Retina (tissue), 1 donor: ENCODE measurements around the gene ABHD6.
"Not testable (repeated sequence)": the region's sequence is repeated elsewhere in the genome, so short reads cannot be mapped to it uniquely, and the experiment has no call there.

Source experiments
- DNase-seq: peaks from one replicate; pipeline ENCODE4 v3.0.0-alpha.2; 2016

The ABHD6 gene

DNA sequence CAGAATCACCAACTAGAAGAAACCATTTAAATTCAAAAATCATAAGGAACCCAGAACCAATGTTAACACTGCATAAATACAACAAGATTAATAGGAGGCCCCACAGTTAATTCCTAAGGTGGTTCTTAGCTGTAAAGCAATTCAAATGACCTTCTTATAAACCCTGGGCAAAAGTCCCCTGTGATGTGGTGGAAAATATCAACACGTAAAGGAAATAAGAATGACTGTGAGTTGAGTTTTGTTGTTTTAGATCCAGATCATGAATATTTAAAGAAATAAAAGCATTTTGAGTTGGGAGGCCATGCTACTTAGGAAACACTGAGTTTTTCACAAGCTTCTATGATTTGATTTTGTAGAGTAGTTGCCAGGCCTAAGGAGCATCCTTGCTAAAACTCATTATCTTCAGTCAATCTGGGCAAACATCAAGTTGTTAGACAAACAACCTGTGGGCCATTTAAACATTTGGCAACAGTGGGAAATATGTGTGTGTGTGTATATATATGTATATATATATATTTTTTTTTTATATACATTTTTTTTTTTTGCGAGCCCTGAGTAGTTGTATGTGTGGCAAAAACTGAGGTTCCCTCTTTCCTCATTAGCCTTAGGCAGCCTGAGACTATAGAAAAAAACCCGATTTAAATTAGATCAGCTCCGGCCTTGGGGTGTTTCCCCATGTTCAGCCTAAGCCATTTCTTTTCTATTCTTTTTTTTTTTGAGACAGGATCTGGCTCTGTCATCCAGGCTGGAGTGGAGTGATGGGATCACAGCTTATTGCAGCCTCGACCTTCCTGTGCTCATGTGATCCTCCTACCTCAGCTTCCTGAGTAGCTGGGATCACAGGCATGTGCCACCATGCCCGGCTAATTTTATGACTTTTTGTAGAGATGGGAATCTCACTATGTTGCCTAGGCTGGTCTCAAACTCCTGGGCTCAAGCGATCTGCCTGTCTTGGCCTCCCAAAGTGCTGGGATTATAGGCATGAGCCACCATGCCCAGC is 87.1 kb downstream of the ABHD6 start:
- no peak for DNase-seq

DNA sequence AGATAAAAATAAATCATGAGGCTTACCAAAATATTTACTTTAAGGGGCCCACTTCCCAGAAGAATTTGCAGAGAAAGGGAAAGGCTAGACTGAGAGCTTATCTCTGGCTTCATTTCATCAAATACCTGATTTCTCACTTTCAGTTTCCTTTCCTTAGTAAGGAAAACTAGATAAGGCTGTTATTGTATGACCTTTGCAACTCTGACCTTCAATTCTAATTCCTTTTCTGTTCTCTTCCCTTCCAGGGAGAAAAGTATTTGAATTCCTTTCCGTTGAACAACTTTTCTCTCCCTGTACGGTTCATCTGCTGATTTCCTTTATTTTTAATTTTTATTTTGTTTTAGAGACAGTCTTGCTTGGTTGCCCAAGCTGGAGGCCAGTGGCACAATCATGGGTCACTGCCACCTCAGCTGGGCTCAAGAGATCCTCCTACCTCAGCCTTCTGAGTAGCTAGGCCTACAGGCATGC is 88.0 kb downstream of the ABHD6 start:
- no peak for DNase-seq

DNA sequence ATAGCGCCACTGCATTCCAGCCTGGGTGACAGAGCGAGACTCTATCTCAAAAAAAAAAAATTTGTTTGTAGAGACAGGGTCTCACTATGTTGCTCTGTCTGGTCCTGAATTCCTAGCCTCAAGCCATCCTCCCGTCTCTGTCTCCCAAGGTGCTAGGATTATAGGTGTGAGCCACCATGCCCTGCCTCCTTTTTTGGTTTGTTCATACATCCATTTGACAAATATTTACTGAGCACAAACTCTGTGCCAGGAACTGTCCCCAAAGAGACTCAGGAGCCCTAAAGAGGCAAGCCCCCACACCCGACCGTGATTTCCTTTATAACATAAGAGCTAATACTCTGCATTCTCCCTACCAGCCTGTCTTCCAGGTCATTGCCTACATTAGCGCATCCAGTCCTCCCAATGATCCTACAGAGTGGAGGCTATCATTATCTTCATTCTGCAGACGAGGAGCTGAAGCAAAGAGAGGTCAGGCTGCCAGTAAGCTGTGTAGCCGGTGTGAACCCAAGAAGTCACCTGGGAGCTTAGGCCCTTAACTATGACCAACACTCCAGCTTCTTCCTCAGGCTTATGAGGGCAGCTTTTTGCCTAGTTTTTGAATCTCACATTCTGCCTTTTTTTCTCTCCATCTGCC is 88.8 kb downstream of the ABHD6 start:
- peak; percentile 23 for DNase-seq

DNA sequence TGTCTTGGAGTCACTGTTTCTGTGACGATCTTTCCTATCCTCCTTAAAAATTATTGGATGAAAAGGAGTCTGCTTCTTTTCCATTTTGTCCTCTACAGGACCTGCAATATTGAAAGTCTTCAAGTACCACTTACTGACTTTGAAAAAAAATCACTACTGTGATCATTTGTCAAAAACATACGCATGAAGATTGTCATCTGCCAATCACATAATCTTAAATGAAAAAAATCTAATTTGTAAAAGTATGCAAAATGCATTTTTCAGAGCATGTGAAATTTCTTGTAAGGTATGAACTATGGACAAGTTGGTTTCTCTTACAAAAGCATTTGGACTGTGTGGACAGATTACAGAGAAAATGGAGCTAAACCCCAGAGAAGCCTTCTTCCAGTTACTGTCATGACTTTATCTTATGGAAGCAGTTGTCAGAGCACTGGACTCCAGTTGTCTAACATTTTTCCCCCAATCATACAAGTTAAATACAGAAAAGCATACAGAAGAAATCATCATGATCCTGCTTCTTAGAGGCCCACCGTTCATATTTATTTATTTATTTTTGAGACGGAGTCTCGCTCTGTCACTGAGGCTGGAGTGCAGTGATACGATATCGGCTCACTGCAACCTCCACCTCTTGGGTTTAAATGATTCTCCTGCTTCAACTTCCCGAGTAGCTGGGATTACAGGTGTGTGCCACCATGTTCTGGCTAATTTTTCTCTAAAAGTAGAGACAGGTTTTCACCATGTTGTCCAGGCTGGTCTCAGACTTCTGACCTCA is 91.7 kb downstream of the ABHD6 start:
- no peak for DNase-seq

DNA sequence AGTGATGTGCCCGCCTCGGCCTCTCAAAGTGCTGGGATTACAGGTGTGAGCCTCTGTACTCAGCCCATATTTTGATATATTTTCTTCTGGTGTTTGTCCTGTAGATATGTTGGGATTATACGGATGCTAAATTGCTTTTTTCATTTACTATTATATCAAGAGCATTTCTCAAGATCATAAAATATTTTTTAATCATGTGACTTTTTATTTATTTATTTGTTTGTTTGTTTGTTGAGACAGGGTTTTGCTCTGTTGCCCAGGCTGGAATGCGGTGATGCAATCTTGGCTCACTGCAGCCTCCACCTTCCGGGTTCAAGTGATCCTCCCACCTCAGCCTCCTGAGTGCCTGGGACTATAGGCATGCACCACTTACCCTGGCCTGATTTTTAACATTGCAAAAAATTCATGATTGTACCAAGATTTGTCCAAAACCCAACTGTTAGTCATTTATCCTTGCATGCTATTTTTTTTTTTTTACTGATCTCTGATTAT is 92.4 kb downstream of the ABHD6 start:
- no peak for DNase-seq

DNA sequence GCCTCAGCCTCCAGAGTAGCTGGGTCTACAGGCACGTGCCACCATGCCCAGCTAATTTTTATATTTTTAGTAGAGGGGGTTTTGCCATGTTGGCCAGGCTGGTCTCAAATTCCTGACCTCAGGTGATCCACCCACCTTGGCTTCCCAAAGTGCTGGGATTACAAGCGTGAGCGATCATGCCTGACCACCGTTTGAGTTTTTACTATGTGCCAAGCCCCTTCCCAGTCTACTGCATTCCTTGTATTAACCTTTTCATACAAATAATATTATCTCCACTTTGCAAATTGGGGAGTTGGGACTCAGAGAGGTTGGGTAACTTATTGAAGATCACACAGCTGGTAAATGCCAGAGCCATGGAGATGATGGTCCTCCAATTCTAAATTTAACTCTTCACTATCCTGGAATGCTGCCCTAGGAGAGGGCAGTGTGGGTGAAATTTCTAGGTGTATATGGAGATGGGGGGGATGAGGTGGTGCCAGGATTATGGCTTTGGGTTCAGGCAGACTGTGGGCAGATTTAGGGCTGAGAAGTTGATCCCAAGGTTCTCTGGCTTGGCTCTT is 94.1 kb downstream of the ABHD6 start:
- no peak for DNase-seq

DNA sequence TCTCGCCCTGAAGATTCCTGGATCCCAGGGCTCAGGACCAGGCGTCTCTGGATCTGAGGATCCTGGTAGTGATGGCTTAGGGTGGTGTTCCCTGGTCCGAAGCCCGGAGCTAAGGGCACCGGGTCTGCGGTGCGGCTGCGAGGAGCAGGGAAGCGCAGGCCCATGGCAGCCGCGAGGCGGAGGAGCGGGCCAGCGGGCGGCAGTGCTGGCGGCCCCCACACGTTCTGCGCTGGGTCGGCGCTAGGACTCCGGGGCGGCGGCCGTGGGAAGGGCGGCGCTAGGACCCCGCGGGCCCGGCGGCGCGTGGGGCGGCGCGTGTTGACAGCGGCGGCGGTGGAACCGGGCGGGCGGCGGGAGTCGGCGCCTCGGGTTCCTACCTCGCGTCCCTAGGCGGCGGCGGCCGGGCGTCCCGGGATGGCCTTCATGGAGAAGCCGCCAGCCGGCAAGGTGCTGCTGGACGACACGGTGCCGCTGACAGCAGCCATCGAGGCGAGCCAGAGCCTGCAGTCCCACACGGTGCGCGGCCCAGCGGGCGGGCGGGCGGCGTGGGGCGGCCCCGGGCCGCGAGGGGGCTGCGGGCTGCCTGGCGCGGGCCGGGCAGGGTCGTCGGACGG is 95.1 kb downstream of the ABHD6 start, which contains the start of gene PXK:
Gene PXK, plus strand, starts transcription at position 318 of the 614 bp plus-strand sequence. Its CDS starts 97 bp downstream, at position 415.
- peak; percentile 92 for DNase-seq

DNA sequence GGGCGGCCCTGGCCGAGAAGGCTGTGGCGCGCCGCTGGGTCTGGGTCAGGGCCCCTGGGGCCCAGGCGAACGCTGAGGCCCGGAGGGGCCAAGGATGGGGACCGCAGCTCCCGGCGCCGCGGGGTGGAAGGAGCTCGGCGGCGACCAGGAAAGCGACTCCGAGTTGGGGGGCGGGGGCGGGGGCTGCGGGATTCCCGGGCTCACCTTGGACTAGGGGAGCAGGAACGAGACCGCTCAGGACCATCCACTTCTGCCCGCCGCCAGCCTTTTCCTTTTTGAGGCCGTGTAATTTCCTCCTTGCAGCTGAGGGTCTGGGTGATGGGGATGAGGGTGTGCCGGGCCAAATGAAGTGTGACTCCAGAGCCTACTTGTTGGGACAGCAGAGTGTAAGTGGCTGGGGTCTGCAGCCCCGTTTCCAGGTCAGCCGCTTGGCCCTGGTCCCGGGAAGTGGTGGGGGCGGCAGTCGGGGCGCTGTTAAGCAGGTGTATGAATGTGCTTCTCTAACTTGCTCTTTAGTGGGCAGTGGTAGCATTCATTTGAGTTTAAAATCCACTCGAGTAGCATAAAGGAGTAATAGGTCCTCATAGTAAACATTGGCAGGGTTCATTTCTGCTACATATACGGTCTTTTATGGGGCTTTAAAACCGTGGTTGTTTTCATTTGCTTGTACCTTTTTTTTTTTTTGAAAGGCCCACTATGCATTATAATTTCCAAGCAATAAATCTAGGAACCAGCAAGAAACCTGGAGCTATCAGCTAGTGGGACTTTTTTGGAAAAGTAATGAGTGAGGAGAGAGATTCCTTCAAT is 95.8 kb downstream of the ABHD6 start:
- peak; percentile 59 for DNase-seq

DNA sequence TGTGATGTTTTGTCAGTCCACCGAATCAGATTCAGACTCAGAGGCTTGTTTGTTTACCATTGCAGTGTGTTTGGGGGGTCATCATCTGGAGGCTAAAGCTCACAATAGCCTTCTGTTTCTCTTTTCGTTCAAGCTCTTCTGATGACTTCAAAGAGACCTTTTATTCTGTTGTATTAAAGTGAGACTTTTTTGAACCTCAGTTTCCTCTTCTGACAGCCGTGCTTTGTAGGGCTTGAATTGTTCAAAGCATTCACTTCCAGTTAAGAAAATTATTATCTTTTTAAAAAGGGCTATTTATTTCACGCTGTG is 96.4 kb downstream of the ABHD6 start:
- DNase-seq: no peak

DNA sequence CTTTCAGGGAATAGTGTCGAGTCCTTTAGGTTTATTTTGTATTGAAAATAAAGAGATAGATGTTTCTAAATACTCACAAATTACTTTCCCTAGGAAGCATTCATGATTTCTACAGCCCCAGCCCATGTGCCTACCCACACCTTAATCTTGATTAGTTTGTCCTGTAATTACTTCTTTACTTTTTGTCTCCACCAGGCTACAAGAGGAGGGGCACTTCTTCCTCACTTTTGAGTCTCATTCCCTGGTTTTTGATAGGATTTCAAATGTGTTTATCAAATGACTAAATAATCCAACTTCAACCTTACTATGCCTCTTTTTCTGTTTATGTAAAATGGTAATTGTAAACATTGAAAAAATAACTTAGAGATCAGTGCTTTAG is 96.9 kb downstream of the ABHD6 start:
- DNase-seq: no peak

DNA sequence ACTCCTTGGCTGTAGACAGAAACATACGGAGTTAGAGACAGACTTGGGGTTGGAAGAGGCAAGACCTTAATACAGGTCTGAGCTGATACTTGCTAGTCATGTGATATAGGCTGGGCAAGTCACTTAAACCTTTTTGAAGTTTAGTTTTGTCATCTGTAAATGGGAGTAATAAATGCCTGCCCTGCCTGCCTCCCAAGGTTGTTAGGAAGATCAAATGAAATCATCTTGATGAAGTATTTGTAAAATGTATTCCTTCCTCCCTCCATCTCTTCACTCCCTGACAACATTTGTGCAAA is 98.0 kb downstream of the ABHD6 start:
- DNase-seq: no peak

DNA sequence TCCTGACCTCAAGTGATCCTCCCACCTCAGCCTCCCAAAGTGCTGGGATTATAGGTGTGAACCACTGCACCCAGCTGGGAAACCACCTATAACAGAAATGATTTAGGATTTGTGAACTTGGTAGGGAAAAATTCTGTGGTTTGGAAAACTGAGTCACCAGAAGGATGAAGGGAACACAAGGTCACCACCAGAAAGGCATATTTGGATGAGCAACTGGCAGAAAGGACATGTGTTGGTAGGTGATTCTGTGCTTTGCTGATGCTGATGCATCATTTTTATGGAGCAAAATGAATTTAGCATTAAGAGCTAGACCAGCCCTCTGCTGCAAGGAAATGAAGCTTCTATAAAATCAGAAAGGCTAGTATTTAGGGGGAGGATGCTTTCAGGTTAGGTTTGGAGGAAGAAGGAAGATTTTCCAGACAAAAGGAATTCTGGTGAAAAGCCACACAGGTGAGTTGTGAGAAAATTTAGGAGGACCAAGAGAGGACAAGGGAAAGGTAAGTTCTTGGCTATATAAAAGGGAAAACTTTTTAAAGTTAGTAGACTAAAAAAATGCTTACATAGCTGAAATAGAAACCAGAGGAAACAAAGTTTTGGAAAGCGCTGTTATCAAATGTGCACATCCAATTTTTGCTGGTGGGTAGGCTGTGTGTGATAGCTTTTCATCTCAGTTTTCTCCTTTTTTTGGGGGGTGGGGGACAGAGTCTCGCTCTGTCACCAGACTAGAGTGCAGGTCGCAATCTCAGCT is 98.7 kb downstream of the ABHD6 start:
- DNase-seq: no peak

DNA sequence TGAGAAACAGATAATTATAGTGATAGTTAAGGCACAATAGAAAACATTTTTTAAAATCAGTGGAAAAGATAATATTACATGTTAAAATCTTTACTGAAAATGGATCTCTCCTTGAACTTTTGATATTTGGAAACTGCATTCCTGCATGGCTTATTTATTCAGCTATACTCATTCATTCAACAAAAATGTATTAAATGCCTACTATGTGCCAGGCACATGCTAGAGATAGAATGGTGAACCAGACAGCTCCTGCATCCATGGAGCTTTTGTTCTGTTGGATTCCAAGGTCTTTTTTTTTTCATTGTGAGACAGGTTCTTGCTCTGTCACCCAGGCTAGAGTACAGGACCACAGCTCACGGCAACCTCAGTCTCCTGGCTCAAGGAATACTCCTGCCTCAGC is 99.6 kb downstream of the ABHD6 start:
- no peak for DNase-seq

DNA sequence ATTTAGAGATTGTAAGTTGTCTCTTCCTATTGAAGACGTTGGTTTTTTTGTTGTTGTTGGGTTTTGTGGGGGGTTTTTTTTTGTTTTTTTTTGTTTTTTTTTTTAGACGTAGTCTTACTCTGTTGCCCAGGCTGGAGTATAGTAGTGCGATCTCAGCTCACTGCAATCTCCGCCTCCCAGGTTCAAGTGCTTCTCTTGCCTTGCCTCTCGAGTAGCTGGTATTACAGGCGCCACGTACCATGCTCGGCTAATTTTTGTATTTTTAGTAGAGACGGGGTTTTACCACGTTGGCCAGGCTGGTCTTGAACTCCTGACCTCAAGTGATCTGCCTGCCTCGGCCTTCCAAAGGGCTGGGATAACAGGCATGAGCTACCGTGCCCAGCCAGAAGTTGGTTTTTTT is 101.6 kb downstream of the ABHD6 start:
- not testable (repeated sequence) for DNase-seq

DNA sequence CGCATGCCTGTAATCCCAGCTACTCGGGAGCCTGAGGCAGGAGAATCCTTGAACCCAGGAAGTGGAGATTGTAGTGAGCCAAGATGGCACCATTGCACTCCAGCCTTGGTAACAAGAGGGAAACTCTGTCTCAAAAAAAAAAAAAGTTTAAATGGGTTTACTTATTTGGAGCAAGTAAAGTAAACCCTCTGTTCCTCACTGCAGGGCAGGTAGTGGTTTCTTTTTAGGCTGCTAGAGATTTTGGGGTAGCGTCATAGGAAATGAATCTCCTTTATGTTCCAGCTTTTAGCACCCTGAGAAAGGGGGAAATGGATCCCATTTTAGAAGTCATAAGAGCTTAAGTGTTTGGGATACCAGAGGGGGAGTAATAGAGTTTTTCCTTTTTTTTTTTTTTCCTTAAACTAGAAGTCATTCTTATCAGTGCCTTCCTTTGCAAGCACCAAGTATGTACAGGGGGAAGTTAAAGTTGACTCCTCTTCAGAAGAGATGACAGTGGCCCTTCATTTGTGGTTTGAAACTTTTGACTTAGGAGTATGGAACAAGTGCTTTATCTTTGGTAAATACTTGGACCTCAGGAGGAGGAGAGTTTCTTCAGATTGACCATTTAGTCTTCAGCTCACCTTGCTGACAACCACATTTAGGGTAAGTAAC is 103.1 kb downstream of the ABHD6 start:
- DNase-seq: no peak

DNA sequence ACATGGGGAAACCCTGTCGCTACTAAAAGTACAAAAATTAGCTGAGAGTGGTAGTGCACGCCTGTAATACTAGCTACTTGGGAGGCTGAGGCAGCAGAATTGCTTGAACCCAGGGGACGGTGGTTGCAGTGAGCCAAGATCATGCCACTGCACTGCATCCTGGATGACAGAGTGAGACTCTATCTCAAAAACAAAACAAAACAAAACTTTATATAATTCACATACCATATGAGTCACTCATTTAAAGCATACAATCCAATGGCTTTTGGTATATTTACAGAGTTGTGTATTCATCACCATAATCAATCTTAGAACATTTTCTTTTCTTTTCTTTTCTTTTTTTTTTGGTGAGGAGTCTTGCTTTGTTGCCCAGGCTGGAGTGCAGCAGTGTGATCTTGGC is 103.8 kb downstream of the ABHD6 start:
- DNase-seq: no peak

DNA sequence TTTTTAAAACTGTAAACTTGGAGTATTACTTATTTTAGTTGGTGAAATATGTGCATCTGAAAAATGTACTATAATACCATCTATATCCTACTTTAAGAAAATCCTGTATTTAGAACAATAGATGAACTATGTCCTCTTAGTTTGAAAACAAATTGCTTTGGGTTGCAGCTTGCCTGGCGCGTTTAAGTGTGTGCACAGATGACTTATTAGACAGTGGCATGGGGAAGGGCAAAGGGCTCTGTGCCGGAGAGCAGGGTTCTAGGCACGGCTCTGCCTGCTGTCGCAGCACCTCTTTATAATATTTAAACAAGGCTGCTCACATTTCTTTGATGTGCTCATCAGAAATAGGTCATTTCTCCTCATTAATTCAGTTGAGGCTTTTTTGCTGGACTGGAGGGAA is 105.1 kb downstream of the ABHD6 start:
- no peak for DNase-seq
